CD4-positive, alpha-beta T cell (primary cell): ENCODE measurements around the gene KIF23. TPM values are rescaled to one million over a fixed set of nuclear protein-coding genes. Genes with fewer than 3 reads are reported as not detected.

Source experiments
- ATAC-seq: fragments of 200-7000 bp; cut with Tn5 transposase; one replicate; pipeline ENCODE4 v1.10.0; 2022; ENCODE audit warnings: mild to moderate bottlenecking; ENCODE audit not compliant: poor library complexity
- CTCF ChIA-PET: fragments of 350-600 bp; sonication (Branson Sonifier 250); formaldehyde crosslinking; loops from one replicate; lab custom pipeline; 2021; ENCODE audit warnings: antibody characterized with exemption, inconsistent platforms; lab: Charles Lee
- POLR2A ChIA-PET: fragments of 350-600 bp; sonication (Branson Sonifier 250); formaldehyde crosslinking; loops from one replicate; lab custom pipeline; 2021; ENCODE audit warnings: antibody characterized with exemption, inconsistent platforms; lab: Charles Lee
- DNase-seq, 14 experiments: peaks; one replicate each; pipeline ENCODE4 v3.0.0-alpha.2; 2013 to 2020; ENCODE audit warnings: mixed read lengths in 2 of 14
- H3K27ac ChIP-seq, 2 donors: one replicate each; pipeline versions ENCODE4 v1.5.1 to v1.7.0; 2013; ENCODE audit warnings: low read length in 2 of 2, low read depth in 1 of 2, mild to moderate bottlenecking in 1 of 2
- H3K27me3 ChIP-seq, 2 experiments: 1 replicate in 1 of 2; 2 replicates in 1 of 2; pipeline versions ENCODE4 v1.6.1 to v1.7.0; 2013; ENCODE audit warnings: low read length in 2 of 2, control low read depth in 1 of 2, mild to moderate bottlenecking in 1 of 2, moderate library complexity in 1 of 2; ENCODE audit not compliant: insufficient read depth in 2 of 2, control insufficient read depth in 1 of 2
- H3K36me3 ChIP-seq: one replicate; pipeline ENCODE4 v1.6.1; 2013; ENCODE audit warnings: low read length, control low read depth; ENCODE audit not compliant: insufficient read depth
- H3K4me1 ChIP-seq: one replicate; pipeline ENCODE4 v1.6.1; 2013; ENCODE audit warnings: low read length, control low read depth; ENCODE audit not compliant: insufficient read depth
- H3K4me3 ChIP-seq: one replicate; pipeline ENCODE4 v1.5.1; 2013; ENCODE audit warnings: mild to moderate bottlenecking, low read length, moderate library complexity
- H3K9me3 ChIP-seq, 2 experiments: 1 replicate in 1 of 2; 2 replicates in 1 of 2; pipeline versions ENCODE4 v1.6.1 to v1.7.0; 2013; ENCODE audit warnings: low read length in 2 of 2, mild to moderate bottlenecking in 2 of 2, control low read depth in 1 of 2, moderate library complexity in 1 of 2; ENCODE audit not compliant: control insufficient read depth in 1 of 2, insufficient read depth in 1 of 2
- H3K27ac Mint-ChIP-seq: one replicate; pipeline ENCODE4 v1.8.0; 2020; ENCODE audit warnings: mixed read lengths
- H3K27me3 Mint-ChIP-seq: one replicate; pipeline ENCODE4 v1.8.0; 2021; ENCODE audit warnings: mixed read lengths
- H3K36me3 Mint-ChIP-seq: one replicate; pipeline ENCODE4 v1.8.0; 2021; ENCODE audit warnings: low read depth, mixed read lengths
- H3K4me1 Mint-ChIP-seq: one replicate; pipeline ENCODE4 v1.8.0; 2021; ENCODE audit warnings: low read depth, mixed read lengths
- H3K4me3 Mint-ChIP-seq: one replicate; pipeline ENCODE4 v1.8.0; 2020; ENCODE audit warnings: mild to moderate bottlenecking, mixed read lengths
- H3K9me3 Mint-ChIP-seq: one replicate; pipeline ENCODE4 v1.8.0; 2020; ENCODE audit warnings: mixed read lengths
- CTCF ChIP-seq: fragments of 200-600 bp; IDR thresholded peaks from one replicate; pipeline ENCODE4 v1.8.0; 2022; ENCODE audit warnings: antibody characterized with exemption, mild to moderate bottlenecking
- intact Hi-C, 2 experiments: fragments of 100-400 bp; cut with DNase I in 1 of 2; cut with micrococcal nuclease in 1 of 2; formaldehyde crosslinking; loops; one replicate each; pipeline versions ENCODE4 v1.15.1 to v1.9.0; 2023 to 2025; cut with DNase I, micrococcal nuclease
- total RNA-seq, 174 experiments: library from RNA in 2 of 174; stranded (reverse) in 2 of 174; gene quantifications; one replicate each; pipeline ENCODE4 v1.2.3 and lab custom pipeline; 2021 to 2026

Gene KIF23
- total RNA-seq, 2 experiments from 2014 or later: 0.71 to 1.1 TPM

DNA sequence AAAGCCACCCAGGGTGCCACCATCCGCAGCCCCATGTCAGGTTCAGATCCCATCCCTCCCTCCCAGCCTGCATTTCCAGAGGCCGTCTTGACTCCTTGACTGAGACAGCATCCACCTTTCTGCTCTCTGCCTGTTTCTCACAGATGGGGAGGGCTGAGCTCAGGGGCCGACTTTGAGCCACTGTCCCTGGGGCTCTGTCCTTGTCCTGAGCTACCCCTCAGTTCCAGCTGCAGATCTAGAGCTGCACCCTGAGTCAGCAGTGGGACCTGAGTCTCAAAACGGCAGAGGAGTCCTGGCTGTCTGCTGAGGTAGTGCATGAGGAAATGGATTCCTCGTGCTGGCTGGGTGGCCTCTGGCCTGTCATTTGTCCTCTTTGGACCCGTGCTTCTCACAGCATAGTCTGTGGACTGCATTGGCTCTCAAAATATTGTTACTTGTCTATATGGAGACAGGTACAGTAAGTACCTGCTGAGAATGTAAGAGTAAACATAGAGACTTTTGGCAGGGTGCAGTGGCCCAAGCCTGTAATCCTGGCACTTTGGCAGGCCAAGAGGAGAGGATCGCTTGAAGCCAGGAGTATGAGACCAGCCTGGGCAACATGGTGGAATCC lies 60.8 kb downstream of the KIF23 start:
- H3K27me3 ChIP-seq: peaks cover 0 to 2% of the 10 kb centered on the region in 2 experiments
- H3K27me3 Mint-ChIP-seq: no peaks in the 10 kb centered on the region
- CTCF ChIA-PET: interaction anchor here (0.6 to 1.4 kb wide), 4 partner anchors 12 to 258 kb away, joined by 3 to 8 read pairs (median 4); partner anchors contain the start of gene RPLP1
- H3K9me3 ChIP-seq: peaks cover 1 to 5% of the 10 kb centered on the region in 2 experiments
- TF ChIP-seq CTCF: no peak
- no peaks in the 10 kb centered on the region for H3K36me3 ChIP-seq
- DNase-seq: no peak
- no peak overlapping the region for H3K4me3 Mint-ChIP-seq
- no peaks in the 10 kb centered on the region for H3K9me3 Mint-ChIP-seq
- no peak overlapping the region for H3K27ac Mint-ChIP-seq
- no peak for ATAC-seq
- POLR2A ChIA-PET: interaction anchor here (2.2 kb wide), 1 partner anchor 22 kb away, joined by 7 read pairs; the partner anchor contains the start of gene RPLP1
- H3K4me1 ChIP-seq: peaks cover 11% of the 10 kb centered on the region
- peaks cover 3% of the 10 kb centered on the region for H3K4me1 Mint-ChIP-seq
- no peaks in the 10 kb centered on the region for H3K36me3 Mint-ChIP-seq
- intact Hi-C loops: loop anchor here (1.0 to 10.0 kb wide), 8 partner anchors 252 to 1250 kb away; no protein-coding TSS in a partner anchor
- no peak overlapping the region for H3K4me3 ChIP-seq
- no peak overlapping the region for H3K27ac ChIP-seq

- Mint-ChIP-seq H3K27ac (no peak overlapping the region), H3K4me1 (peaks cover 3% of the 10 kb centered on the region), H3K36me3 (no peaks in the 10 kb centered on the region), H3K4me3 (no peak overlapping the region), H3K27me3 (no peaks in the 10 kb centered on the region), H3K9me3 (no peaks in the 10 kb centered on the region)
- peak; percentile 97 for TF ChIP-seq CTCF
- H3K4me1 ChIP-seq: peaks cover 10% of the 10 kb centered on the region
- H3K4me3 ChIP-seq: no peak overlapping the region
- H3K36me3 ChIP-seq: no peaks in the 10 kb centered on the region
- DNase-seq (peak; percentile 55 to 85 (median 70)), ATAC-seq (peak; percentile 95)
- peaks cover 0 to 2% of the 10 kb centered on the region in 2 experiments for H3K27me3 ChIP-seq
- H3K27ac ChIP-seq: no peak overlapping the region
- H3K9me3 ChIP-seq: peaks cover 4 to 5% of the 10 kb centered on the region in 2 experiments
- POLR2A ChIA-PET: interaction anchor here (0.6 to 2.2 kb wide), 3 partner anchors 13 to 1131 kb away, joined by 3 to 7 read pairs (median 3); partner anchors contain the start of gene RPLP1
- intact Hi-C loops: loop anchor here (1.0 to 10.0 kb wide), 9 partner anchors 251 to 1337 kb away; no protein-coding TSS in a partner anchor
- CTCF ChIA-PET: interaction anchor here (0.6 to 1.7 kb wide), 12 partner anchors 8 to 1336 kb away, joined by 3 to 8 read pairs (median 4); partner anchors contain the start of gene RPLP1
Observed at GRCh38 chr15:69475769-69476358, 61.7 kb downstream of the KIF23 start.

- Histone ChIP-seq H3K4me3 (no peak overlapping the region), H3K27me3 (peaks cover 0 to 2% of the 10 kb centered on the region in 2 experiments), H3K36me3 (no peaks in the 10 kb centered on the region), H3K9me3 (peaks cover 4 to 5% of the 10 kb centered on the region in 2 experiments), H3K27ac (no peak overlapping the region), H3K4me1 (peaks cover 10% of the 10 kb centered on the region)
- H3K9me3 Mint-ChIP-seq: no peaks in the 10 kb centered on the region
- H3K36me3 Mint-ChIP-seq: no peaks in the 10 kb centered on the region
- no peak overlapping the region for H3K4me3 Mint-ChIP-seq
- no peak for ATAC-seq
- H3K27ac Mint-ChIP-seq: no peak overlapping the region
- ChIA-PET POLR2A (interaction anchor here (0.8 to 2.2 kb wide), 2 partner anchors 14 to 24 kb away, joined by 3 to 7 read pairs; partner anchors contain the start of gene RPLP1), CTCF (interaction anchor here (0.7 to 1.7 kb wide), 10 partner anchors 10 to 1335 kb away, joined by 3 to 8 read pairs (median 4); no protein-coding TSS in a partner anchor)
- intact Hi-C loops: loop anchor here (2.0 to 10.0 kb wide), 6 partner anchors 250 to 1336 kb away; no protein-coding TSS in a partner anchor
- H3K4me1 Mint-ChIP-seq: no peaks in the 10 kb centered on the region
- DNase-seq: peak in 1 of 14 experiments; percentile 8
- no peaks in the 10 kb centered on the region for H3K27me3 Mint-ChIP-seq
- no peak for TF ChIP-seq CTCF
Observed at GRCh38 chr15:69476704-69477473, 62.7 kb downstream of the KIF23 start.
